HG03135 (cell line): ENCODE results near the gene PAEP.

ENCODE experiments used
- ATAC-seq: cut with Tn5 transposase; IDR thresholded peaks from one replicate; pipeline ENCODE4 v1.9.1; 2021; ENCODE audit warnings: mild to moderate bottlenecking, moderate library complexity; ENCODE audit not compliant: unreplicated experiment

Gene PAEP

GRCh38 chr9:135612437-135612836 is 50.9 kb downstream of the PAEP start:
- no peak for ATAC-seq

GRCh38 chr9:135612981-135613910 is 51.7 kb downstream of the PAEP start:
- no peak for ATAC-seq

GRCh38 chr9:135613946-135614805 is 52.6 kb downstream of the PAEP start:
- no peak for ATAC-seq

- no peak for ATAC-seq
Measured at GRCh38 chr9:135614821-135615665, 53.5 kb downstream of the PAEP start.

GRCh38 chr9:135615666-135616618 is 54.4 kb downstream of the PAEP start:
- ATAC-seq, result no peak
